Adrenal gland (tissue), 5 donors: ENCODE results near the gene FYN.

Source experiments
- CTCF ChIP-seq, 6 experiments: fragments of 450-650 bp in 4 of 6; fragments of 200-600 bp in 2 of 6; sonication (generic) in 1 of 6; IDR thresholded peaks; 1 replicate in 5 of 6; 2 replicates in 1 of 6; pipeline versions ENCODE4 v1.5.1 to v1.8.0; 2016 to 2021; ENCODE audit warnings: antibody characterized with exemption in 6 of 6, mild to moderate bottlenecking in 2 of 6, moderate library complexity in 1 of 6
- POLR2A ChIP-seq, 2 donors: fragments of 450-650 bp; IDR thresholded peaks; one replicate each; pipeline ENCODE4 v1.6.1; 2017; ENCODE audit warnings: antibody characterized with exemption in 2 of 2, mild to moderate bottlenecking in 2 of 2, moderate library complexity in 1 of 2
- donor health status: DM: no; HTN: no; CAD: no.

- no peak for TF ChIP-seq CTCF (IDR thresholded peaks at IDR 0.05)
- TF ChIP-seq POLR2A (IDR thresholded peaks at IDR 0.05), result no peak
These were observed 68.5 kb downstream of the FYN start for GRCh38 chr6:111804627-111805235.
